Spinal cord (tissue), 10 donors: ENCODE data around the gene UBTD1. TPM values are rescaled to one million over a fixed set of nuclear protein-coding genes. Genes with fewer than 3 reads are reported as not detected.

ENCODE experiments used
- DNase-seq, 6 donors: peaks; one replicate each; pipeline versions ENCODE4 v3.0.0 to v3.0.0-alpha.2; 2013 to 2015; ENCODE audit warnings: low spot score in 6 of 6, low read depth in 4 of 6
- H3K27ac ChIP-seq: one replicate; pipeline ENCODE4 v1.5.1; 2013; ENCODE audit warnings: low read depth, low read length, control low read depth
- H3K27me3 ChIP-seq: one replicate; pipeline ENCODE4 v1.6.1; 2013; ENCODE audit warnings: low read length; ENCODE audit not compliant: control insufficient read depth, insufficient read depth
- H3K36me3 ChIP-seq: one replicate; pipeline ENCODE4 v1.6.1; 2013; ENCODE audit warnings: low read length; ENCODE audit not compliant: control insufficient read depth, insufficient read depth
- H3K4me1 ChIP-seq: one replicate; pipeline ENCODE4 v1.6.1; 2013; ENCODE audit warnings: low read length; ENCODE audit not compliant: control insufficient read depth, insufficient read depth
- H3K4me3 ChIP-seq: one replicate; pipeline ENCODE4 v1.5.1; 2013; ENCODE audit warnings: low read depth, low read length, control low read depth
- H3K9me3 ChIP-seq: one replicate; pipeline ENCODE4 v1.6.1; 2013; ENCODE audit warnings: low read length; ENCODE audit not compliant: control insufficient read depth, insufficient read depth
- WGBS: methylation state at CpG from one replicate; pipeline ENCODE4 v1.1.5; 2013; ENCODE audit warnings: missing lambda C conversion rate; ENCODE audit not compliant: insufficient coverage; 5-methylcytosine and 5-hydroxymethylcytosine counted together
- polyA plus RNA-seq, 2 donors: library from polyadenylated mRNA; unstranded; fragments of 120-200 nt; gene quantifications; one replicate each; pipeline ENCODE4 v1.2.1, GENCODE V29; 2013; ENCODE audit not compliant: insufficient read length in 2 of 2
- total RNA-seq, 2 donors: library from RNA; depleted of rRNA in 1 of 2; stranded (reverse); fragments of 120-200 nt in 1 of 2; fragments of >200 nt in 1 of 2; gene quantifications; one replicate each; pipeline versions ENCODE4 v1.2.3 to v1.2.4, GENCODE V29; 2013 to 2014
- donor health status: healthy.

The UBTD1 gene
- total and polyA plus RNA-seq, 4 donors = 4.6 to 16.4 (median 13.3) TPM

DNA sequence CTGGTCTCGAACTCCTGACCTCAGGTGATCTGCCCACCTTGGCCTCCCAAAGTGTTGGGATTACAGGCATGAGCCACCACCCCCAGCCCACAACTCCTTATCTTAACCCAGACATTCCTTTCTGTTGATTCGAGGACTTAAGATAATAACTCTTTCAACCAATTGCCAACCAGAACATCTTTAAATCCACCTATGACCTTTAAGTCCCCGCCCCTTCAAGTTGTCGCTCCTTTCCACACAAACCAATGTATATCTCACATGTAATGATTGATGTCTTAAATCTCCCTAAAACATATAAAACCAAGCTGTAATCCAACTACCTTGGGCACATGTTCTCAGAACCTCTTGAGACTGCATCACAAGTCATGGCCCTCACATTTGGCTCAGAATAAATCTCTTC lies 66.1 kb downstream of the UBTD1 start:
- Histone ChIP-seq H3K27ac (no peak overlapping the region), H3K4me3 (no peak overlapping the region), H3K36me3 (peaks cover 13% of the 10 kb centered on the region), H3K27me3 (no peaks in the 10 kb centered on the region), H3K4me1 (no peaks in the 10 kb centered on the region), H3K9me3 (no peaks in the 10 kb centered on the region)
- DNase-seq = no peak
- WGBS = 93% methylated on average over 2 of the region's 4 CpGs

DNA sequence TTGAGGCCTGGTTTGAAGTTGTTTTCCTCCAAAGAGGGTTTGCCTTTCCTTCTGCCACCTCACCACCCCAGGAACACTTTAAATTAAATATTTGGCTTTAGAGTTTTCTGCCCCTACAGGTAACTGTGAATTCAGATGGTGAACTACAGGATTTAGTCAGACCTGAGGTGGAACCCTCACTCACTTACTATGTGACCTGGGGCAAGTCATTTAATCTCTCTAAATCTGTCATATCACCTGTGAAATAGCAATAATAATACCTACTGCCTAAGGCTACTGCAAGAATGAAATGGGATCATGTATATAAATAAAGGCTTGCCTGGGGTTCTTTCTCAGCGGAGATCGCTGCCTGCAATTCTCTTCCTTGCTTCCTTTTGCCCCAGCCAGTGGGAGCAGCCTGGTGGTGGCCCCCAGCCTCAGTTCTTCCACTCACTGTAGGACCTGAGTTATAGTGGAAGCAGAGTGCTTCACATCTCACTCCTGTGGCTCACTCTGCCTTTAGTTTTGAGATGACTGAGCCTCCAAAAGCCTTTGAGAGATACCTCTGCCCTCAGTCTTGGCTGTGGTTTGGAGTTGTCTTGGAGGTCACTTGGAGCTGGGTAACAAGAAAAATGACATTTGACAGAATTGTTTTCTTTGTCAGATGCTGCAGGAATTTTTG lies 67.7 kb downstream of the UBTD1 start:
- H3K9me3 ChIP-seq = no peaks in the 10 kb centered on the region
- H3K4me1 ChIP-seq = peaks cover 12% of the 10 kb centered on the region
- no peaks in the 10 kb centered on the region for H3K27me3 ChIP-seq
- H3K36me3 ChIP-seq = peaks cover 27% of the 10 kb centered on the region
- no CpG with 5 or more reads among the region's 2 CpGs for WGBS
- no peak for DNase-seq
- H3K27ac ChIP-seq = no peak overlapping the region
- no peak overlapping the region for H3K4me3 ChIP-seq

DNA sequence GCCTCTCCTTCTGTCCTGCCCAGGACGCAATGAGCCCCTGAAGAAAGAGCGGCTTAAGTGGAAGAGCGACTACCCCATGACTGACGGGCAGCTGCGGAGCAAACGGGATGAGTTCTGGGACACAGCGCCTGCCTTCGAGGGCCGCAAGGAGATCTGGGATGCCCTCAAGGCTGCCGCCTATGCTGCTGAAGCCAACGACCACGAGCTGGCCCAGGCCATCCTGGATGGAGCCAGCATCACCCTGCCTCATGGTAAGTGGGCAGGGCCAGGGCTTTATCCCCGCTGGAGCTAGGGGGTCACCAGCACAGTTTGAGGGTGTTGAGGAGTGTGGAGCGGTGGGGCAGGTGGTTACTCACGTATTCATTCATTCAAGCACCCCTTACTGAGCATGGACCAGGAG lies 69.2 kb downstream of the UBTD1 start:
- Histone ChIP-seq H3K36me3 (peaks cover 31% of the 10 kb centered on the region), H3K27me3 (no peaks in the 10 kb centered on the region), H3K9me3 (no peaks in the 10 kb centered on the region), H3K4me1 (peaks cover 26% of the 10 kb centered on the region), H3K27ac (no peak overlapping the region), H3K4me3 (no peak overlapping the region)
- WGBS = 91% methylated on average over 13 of the region's 15 CpGs
- no peak for DNase-seq

DNA sequence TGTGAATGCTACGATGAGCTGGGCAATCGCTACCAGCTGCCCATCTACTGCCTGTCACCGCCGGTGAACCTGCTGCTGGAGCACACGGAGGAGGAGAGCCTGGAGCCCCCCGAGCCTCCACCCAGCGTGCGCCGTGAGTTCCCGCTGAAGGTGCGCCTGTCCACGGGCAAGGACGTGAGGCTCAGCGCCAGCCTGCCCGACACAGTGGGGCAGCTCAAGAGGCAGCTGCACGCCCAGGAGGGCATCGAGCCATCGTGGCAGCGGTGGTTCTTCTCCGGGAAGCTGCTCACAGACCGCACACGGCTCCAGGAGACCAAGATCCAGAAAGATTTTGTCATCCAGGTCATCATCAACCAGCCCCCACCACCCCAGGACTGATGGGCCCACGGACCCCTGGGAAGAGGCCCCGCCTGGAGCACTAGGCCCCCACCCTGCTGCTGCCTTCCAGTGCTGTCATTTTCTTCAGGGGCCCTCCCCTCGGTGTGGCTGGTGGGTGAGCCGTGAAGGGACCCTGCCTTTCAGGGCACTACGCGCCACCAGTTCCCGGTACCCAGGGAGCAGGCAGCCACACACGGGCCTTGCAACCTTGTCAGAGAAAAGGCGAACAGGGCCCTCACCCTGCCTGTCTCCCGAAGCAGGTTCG lies 71.5 kb downstream of the UBTD1 start:
- WGBS = 82% methylated on average over 33 of the region's 33 CpGs
- H3K9me3 ChIP-seq = no peaks in the 10 kb centered on the region
- no peak overlapping the region for H3K4me3 ChIP-seq
- no peak overlapping the region for H3K27ac ChIP-seq
- H3K4me1 ChIP-seq = peaks cover 28% of the 10 kb centered on the region
- no peaks in the 10 kb centered on the region for H3K27me3 ChIP-seq
- DNase-seq = no peak
- peaks cover 31% of the 10 kb centered on the region for H3K36me3 ChIP-seq

DNA sequence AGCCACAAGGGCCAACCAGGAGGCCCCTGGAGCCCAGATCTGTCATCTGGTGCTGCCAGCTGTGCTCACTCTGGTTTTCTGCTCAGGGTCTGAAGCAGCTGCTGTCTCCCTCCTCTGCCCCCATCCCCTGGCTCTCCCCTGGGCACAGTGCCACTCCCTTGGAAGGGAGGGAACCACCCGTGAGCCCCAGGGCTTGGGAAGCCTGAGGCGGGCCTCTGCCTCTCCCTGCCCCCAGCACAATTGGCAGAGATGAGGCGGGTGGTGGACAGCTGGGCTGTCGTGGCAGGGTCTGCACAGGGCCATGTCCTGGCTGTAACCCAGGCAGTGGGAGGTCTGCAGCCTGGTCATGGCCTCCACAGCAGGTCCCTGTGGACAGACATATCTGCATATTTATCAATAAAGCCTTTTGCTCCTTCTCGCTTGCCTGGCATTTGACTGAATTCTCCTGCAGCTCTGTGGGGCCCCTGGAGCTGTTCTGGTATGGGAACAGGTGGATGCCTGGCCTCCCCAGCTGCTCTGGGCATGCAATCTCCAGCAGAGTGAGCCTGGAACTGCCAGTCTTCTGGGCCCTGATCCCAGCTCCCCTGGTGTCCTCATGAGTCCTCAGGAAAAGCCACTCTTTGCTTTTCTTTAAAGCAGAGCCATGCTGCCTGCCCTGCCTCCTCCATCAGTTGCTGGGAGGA lies 72.2 kb downstream of the UBTD1 start:
- H3K27ac ChIP-seq = no peak overlapping the region
- peaks cover 31% of the 10 kb centered on the region for H3K36me3 ChIP-seq
- 66% methylated on average over 5 of the region's 5 CpGs for WGBS
- H3K27me3 ChIP-seq = no peaks in the 10 kb centered on the region
- H3K4me1 ChIP-seq = peaks cover 32% of the 10 kb centered on the region
- no peaks in the 10 kb centered on the region for H3K9me3 ChIP-seq
- H3K4me3 ChIP-seq = no peak overlapping the region
- DNase-seq = peak in 1 of 6 donors; percentile 17

DNA sequence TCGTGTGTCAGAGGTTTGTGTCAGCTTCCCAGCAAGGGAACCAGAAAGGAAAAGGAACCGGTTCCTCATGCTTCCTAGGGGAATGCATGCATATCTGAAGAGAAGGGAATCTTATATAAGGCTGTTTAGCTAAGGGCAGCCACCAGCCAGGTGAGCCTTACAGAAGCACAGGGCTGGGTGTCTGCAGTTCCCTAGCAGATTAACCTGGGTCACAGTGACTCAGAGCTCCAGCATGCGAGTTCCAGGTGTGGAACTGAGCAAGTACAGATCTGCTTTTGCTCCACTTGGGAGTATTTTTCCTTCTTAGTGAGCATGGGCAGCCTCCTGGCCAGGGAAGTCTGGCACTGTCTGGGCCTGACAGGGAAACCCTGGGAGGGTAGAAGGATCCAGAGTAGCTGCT lies 72.9 kb downstream of the UBTD1 start:
- Histone ChIP-seq H3K9me3 (no peaks in the 10 kb centered on the region), H3K27me3 (no peaks in the 10 kb centered on the region), H3K4me1 (peaks cover 32% of the 10 kb centered on the region), H3K27ac (no peak overlapping the region), H3K36me3 (peaks cover 31% of the 10 kb centered on the region), H3K4me3 (no peak overlapping the region)
- 75% methylated on average over 2 of the region's 3 CpGs for WGBS
- no peak for DNase-seq

DNA sequence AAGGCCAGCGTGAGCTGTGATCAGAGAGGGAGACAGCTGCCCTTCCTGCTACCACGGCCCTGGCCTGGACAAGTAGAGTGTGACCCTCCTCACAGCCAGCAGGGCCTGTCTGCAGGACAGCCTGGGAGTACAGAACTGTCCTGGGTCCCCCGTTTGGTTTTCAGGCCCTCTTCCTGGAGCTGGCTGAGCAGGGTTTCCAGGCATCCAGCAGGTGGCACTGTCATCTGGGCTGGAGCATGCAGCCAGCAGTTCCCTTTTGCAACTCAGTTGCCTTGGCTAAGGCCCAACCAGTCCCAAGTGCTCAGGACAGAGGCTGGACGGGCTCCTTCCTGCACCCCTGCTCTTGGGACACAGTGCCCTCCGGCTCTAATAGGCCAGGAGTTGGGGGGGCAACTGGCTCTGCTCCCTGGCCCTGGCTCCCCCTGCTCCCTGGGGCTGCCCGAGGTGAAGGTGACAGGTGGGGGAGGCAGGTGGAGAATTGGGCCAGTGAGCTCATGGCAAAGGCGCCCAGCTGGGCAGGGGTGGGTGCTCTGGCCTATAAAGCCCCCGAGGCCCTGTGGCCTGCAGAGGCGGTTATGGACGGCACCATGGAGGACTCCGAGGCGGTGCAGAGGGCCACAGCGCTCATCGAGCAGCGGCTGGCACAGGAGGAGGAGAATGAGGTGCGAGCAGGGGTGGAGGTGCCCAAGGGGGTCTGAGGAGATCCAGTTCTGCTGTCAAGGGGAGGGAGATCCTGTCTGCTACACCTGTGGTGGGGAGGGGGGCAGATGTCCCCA lies 73.7 kb downstream of the UBTD1 start, which contains the start of gene ANKRD2:
ANKRD2 (plus strand) TSS at position 566 of the 776 bp plus-strand sequence; CDS start at position 576, 10 bp downstream.
- DNase-seq = peak in 2 of 6 donors; percentile 80
- peaks cover 32% of the 10 kb centered on the region for H3K4me1 ChIP-seq
- H3K27ac ChIP-seq = no peak within 1 kb of the TSS
- no peaks in the 10 kb centered on the region for H3K9me3 ChIP-seq
- peaks cover 31% of the 10 kb centered on the region for H3K36me3 ChIP-seq
- WGBS = 71% methylated on average over 16 of the region's 16 CpGs
- H3K4me3 ChIP-seq = no peak within 1 kb of the TSS
- H3K27me3 ChIP-seq = no peaks in the 10 kb centered on the region

DNA sequence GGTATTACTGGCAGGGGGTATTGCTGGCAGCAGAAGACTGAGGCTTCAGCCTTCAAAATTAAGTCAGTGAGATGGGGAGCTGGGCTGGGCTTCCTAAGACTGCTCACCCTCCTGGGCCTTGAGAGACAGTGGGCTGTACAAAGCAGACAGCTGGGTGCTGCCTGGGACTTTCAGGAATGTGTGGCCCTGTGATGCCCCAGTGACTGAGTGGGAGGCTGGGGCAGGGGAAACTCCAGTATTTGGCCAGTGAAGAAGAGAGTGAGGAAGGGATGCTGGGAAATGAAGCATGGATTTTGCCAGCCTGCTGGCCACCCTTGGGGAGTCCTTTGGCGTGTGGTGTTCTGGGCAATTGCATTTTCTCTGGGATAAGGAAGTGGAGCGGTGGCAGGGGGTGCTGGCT lies 74.3 kb downstream of the UBTD1 start:
- Histone ChIP-seq H3K9me3 (no peaks in the 10 kb centered on the region), H3K4me1 (peaks cover 32% of the 10 kb centered on the region), H3K27ac (no peak overlapping the region), H3K4me3 (no peak overlapping the region), H3K27me3 (no peaks in the 10 kb centered on the region), H3K36me3 (peaks cover 29% of the 10 kb centered on the region)
- no peak for DNase-seq
- 91% methylated on average over 2 of the region's 2 CpGs for WGBS

DNA sequence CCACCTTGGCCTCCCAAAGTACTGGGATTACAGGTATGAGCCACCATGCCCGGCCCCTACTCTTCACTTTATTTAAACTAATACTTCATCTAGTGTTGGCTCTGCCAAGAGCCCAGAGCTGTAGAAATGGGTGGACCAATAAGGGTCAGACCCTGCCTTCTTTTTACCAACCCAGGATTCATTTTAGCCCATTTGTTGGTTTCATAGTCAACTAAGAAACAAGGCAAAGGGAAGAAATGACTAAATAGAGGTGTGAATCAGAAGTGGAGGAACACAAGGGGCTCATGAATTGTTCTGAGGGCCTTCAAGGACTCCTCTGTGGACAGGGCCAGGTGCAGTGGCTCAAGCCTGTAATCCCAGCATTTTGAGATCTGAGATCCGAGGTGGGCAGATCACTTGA lies 74.9 kb downstream of the UBTD1 start:
- Histone ChIP-seq H3K36me3 (peaks cover 24% of the 10 kb centered on the region), H3K27me3 (no peaks in the 10 kb centered on the region), H3K4me1 (peaks cover 32% of the 10 kb centered on the region), H3K27ac (no peak overlapping the region), H3K9me3 (no peaks in the 10 kb centered on the region), H3K4me3 (no peak overlapping the region)
- WGBS = no CpG with 5 or more reads among the region's 2 CpGs
- DNase-seq = no peak
